GM23248 (cell line): ENCODE results near the gene HAUS5. TPM values are rescaled to one million over a fixed set of nuclear protein-coding genes. Genes with fewer than 3 reads are reported as not detected.

Source experiments
- DNase-seq: peaks from one replicate; pipeline ENCODE4 v3.0.0-alpha.2; 2015
- H2AFZ ChIP-seq: fragments of 200-600 bp; sonication (generic); 2 replicates; pipeline ENCODE4 v1.6.1; 2016; ENCODE audit warnings: antibody characterized with exemption
- H3F3A ChIP-seq: fragments of 200-600 bp; sonication (generic); 2 replicates; pipeline ENCODE4 v1.6.1; 2016; ENCODE audit warnings: mild to moderate bottlenecking, antibody characterized with exemption, mixed run types; ENCODE audit not compliant: insufficient read depth
- H3K27ac ChIP-seq: fragments of 200-600 bp; sonication (generic); 2 replicates; pipeline ENCODE4 v1.5.1; 2016; ENCODE audit warnings: mild to moderate bottlenecking
- H3K27me3 ChIP-seq: fragments of 200-600 bp; sonication (generic); replicated peaks from 2 replicates; pipeline ENCODE4 v1.6.1; 2016; ENCODE audit warnings: mild to moderate bottlenecking; ENCODE audit not compliant: insufficient read depth
- H3K36me3 ChIP-seq: fragments of 200-600 bp; sonication (generic); 2 replicates; pipeline ENCODE4 v1.6.1; 2016; ENCODE audit warnings: low read depth, mild to moderate bottlenecking
- H3K4me1 ChIP-seq: fragments of 200-600 bp; sonication (generic); 2 replicates; pipeline ENCODE4 v1.6.1; 2016; ENCODE audit warnings: mild to moderate bottlenecking; ENCODE audit not compliant: insufficient read depth
- H3K4me2 ChIP-seq: fragments of 200-600 bp; sonication (generic); one replicate; pipeline ENCODE4 v1.6.1; 2016; ENCODE audit warnings: mild to moderate bottlenecking; ENCODE audit not compliant: unreplicated experiment
- H3K4me3 ChIP-seq: fragments of 200-600 bp; sonication (generic); 2 replicates; pipeline ENCODE4 v1.5.1; 2016; ENCODE audit warnings: mild to moderate bottlenecking
- H3K79me2 ChIP-seq: fragments of 200-600 bp; sonication (generic); 2 replicates; pipeline ENCODE4 v1.6.1; 2016; ENCODE audit warnings: mild to moderate bottlenecking; ENCODE audit not compliant: insufficient read depth
- H3K9ac ChIP-seq: fragments of 200-600 bp; sonication (generic); 2 replicates; pipeline ENCODE4 v1.6.1; 2016; ENCODE audit warnings: mild to moderate bottlenecking
- H3K9me2 ChIP-seq: fragments of 200-600 bp; sonication (generic); 2 replicates; pipeline ENCODE4 v1.6.1; 2016; ENCODE audit warnings: mixed run types, mild to moderate bottlenecking, moderate library complexity; ENCODE audit not compliant: insufficient read depth
- H3K9me3 ChIP-seq: fragments of 200-600 bp; sonication (generic); one replicate; pipeline ENCODE4 v1.6.1; 2017; ENCODE audit warnings: low read depth
- H4K20me1 ChIP-seq: fragments of 200-600 bp; sonication (generic); 2 replicates; pipeline ENCODE4 v1.6.0; 2016; ENCODE audit not compliant: insufficient read depth
- EZH2 ChIP-seq: fragments of 200-600 bp; sonication (generic); IDR thresholded peaks from 2 replicates; pipeline ENCODE4 v1.6.1; 2018; ENCODE audit warnings: antibody characterized with exemption, mild to moderate bottlenecking; ENCODE audit not compliant: insufficient read depth, poor library complexity, severe bottlenecking
- EZH2phosphoT487 ChIP-seq: fragments of 200-600 bp; sonication (generic); IDR thresholded peaks from 2 replicates; pipeline ENCODE4 v1.6.1; 2018; ENCODE audit warnings: antibody characterized with exemption, moderate library complexity, mild to moderate bottlenecking, low read depth; ENCODE audit not compliant: insufficient read depth
- WGBS, 2 experiments: methylation state at CpG; one replicate each; pipeline ENCODE4 v1.1.6; 2015 to 2017; ENCODE audit warnings: low lambda C conversion rate in 2 of 2, low coverage in 1 of 2; ENCODE audit errors: missing lambda C conversion rate in 2 of 2; 5-methylcytosine and 5-hydroxymethylcytosine counted together
- in situ Hi-C: fragments of 300-500 bp; cut with MboI; formaldehyde crosslinking; loops from 2 replicates; pipeline ENCODE4 v1.15.0; 2020
- polyA plus RNA-seq: library from polyadenylated mRNA; unstranded; fragments of >200 nt; fragmentation: Nextera tagmentation; extraction: Ambion mirVana; gene quantifications from 2 replicates; pipeline ENCODE4 v1.2.1, GENCODE V29; 2016
- total RNA-seq: library from RNA; depleted of rRNA; stranded (reverse); fragments of >200 nt; shearing (Covaris generic); gene quantifications from 2 replicates; pipeline ENCODE4 v1.2.3, GENCODE V29; 2014

The HAUS5 gene
- total and polyA plus RNA-seq, 2 experiments from 2014 or later = 7.4 to 10.1 TPM

- Histone ChIP-seq H3K36me3 (no peaks in the 10 kb centered on the region), H3K27me3 (peaks cover 14% of the 10 kb centered on the region), H3K9me3 (no peaks in the 10 kb centered on the region), H3K27ac (no peak overlapping the region), H3K4me3 (no peak overlapping the region), H3K4me1 (no peaks in the 10 kb centered on the region), H3K4me2 (no peak overlapping the region), H2AFZ (no peak overlapping the region), H4K20me1 (no peaks in the 10 kb centered on the region), H3K79me2 (no peaks in the 10 kb centered on the region), H3K9ac (no peak overlapping the region), H3F3A (no peaks in the 10 kb centered on the region), H3K9me2 (no peaks in the 10 kb centered on the region)
- in situ Hi-C loops = no loop called here
- TF ChIP-seq EZH2phosphoT487 (no peak), EZH2 (no peak)
- no peak for DNase-seq
- WGBS, 2 experiments = 41 to 53% methylated on average over 6 of the region's 6 CpGs
Measured at GRCh38 chr19:35669566-35669965, 57.0 kb downstream of the HAUS5 start.

GRCh38 chr19:35669974-35670373, 57.4 kb downstream of the HAUS5 start:
- Histone ChIP-seq H3K4me3 (no peak overlapping the region), H4K20me1 (no peaks in the 10 kb centered on the region), H3K27ac (no peak overlapping the region), H3K9ac (no peak overlapping the region), H3K36me3 (no peaks in the 10 kb centered on the region), H2AFZ (no peak overlapping the region), H3K4me1 (no peaks in the 10 kb centered on the region), H3K27me3 (peaks cover 14% of the 10 kb centered on the region), H3K4me2 (no peak overlapping the region), H3K79me2 (no peaks in the 10 kb centered on the region), H3K9me3 (no peaks in the 10 kb centered on the region), H3K9me2 (no peaks in the 10 kb centered on the region), H3F3A (no peaks in the 10 kb centered on the region)
- no peak for DNase-seq
- in situ Hi-C loops = no loop called here
- no peak for TF ChIP-seq EZH2
- TF ChIP-seq EZH2phosphoT487 = no peak
- 16 to 27% methylated on average over 4 of the region's 4 CpGs for WGBS, 2 experiments

- no peak for TF ChIP-seq EZH2
- TF ChIP-seq EZH2phosphoT487 = no peak
- H3K9ac ChIP-seq = no peak overlapping the region
- H4K20me1 ChIP-seq = no peaks in the 10 kb centered on the region
- H3K9me3 ChIP-seq = no peaks in the 10 kb centered on the region
- 55 to 86% methylated on average over 1 of the region's 1 CpG for WGBS, 2 experiments
- no peaks in the 10 kb centered on the region for H3F3A ChIP-seq
- H3K27me3 ChIP-seq = peaks cover 14% of the 10 kb centered on the region
- no peak overlapping the region for H3K4me3 ChIP-seq
- DNase-seq = no peak
- H3K4me1 ChIP-seq = no peaks in the 10 kb centered on the region
- H3K79me2 ChIP-seq = no peaks in the 10 kb centered on the region
- H2AFZ ChIP-seq = no peak overlapping the region
- in situ Hi-C loops = no loop called here
- H3K27ac ChIP-seq = no peak overlapping the region
- no peaks in the 10 kb centered on the region for H3K36me3 ChIP-seq
- H3K9me2 ChIP-seq = no peaks in the 10 kb centered on the region
- no peak overlapping the region for H3K4me2 ChIP-seq
Measured at GRCh38 chr19:35670686-35671085, 58.2 kb downstream of the HAUS5 start.

- WGBS, 2 experiments = 22 to 27% methylated on average over 3 of the region's 3 CpGs
- in situ Hi-C loops = no loop called here
- TF ChIP-seq EZH2 = no peak
- no peak for TF ChIP-seq EZH2phosphoT487
Measured at GRCh38 chr19:35671818-35672217, 59.3 kb downstream of the HAUS5 start.

More at GRCh38 chr19:35671818-35672217, 59.3 kb downstream of the HAUS5 start:
- Histone ChIP-seq H3K27me3 (peaks cover 14% of the 10 kb centered on the region), H3K9me2 (no peaks in the 10 kb centered on the region), H3K4me1 (no peaks in the 10 kb centered on the region), H2AFZ (no peak overlapping the region), H3K36me3 (no peaks in the 10 kb centered on the region), H3K79me2 (no peaks in the 10 kb centered on the region), H3F3A (no peaks in the 10 kb centered on the region), H3K9me3 (no peaks in the 10 kb centered on the region), H3K4me3 (no peak overlapping the region), H3K4me2 (no peak overlapping the region), H3K9ac (no peak overlapping the region), H3K27ac (no peak overlapping the region), H4K20me1 (no peaks in the 10 kb centered on the region)
- no peak for DNase-seq
